Measurements from ENCODE around the gene DNMT1. TPM values are rescaled to one million over a fixed set of nuclear protein-coding genes. Genes with fewer than 3 reads are reported as not detected.

The DNMT1 gene
- total RNA-seq, 1 experiment from 2014 or later: 144 TPM

- peaks cover 100% of the 10 kb centered on the region for H3K36me3 Mint-ChIP-seq (ENCODE audit: insufficient read depth, unreplicated experiment)
These were observed 82.6 kb downstream of the DNMT1 start for GRCh38 chr19:10112037-10112761.

GRCh38 chr19:10111405-10111811, 83.3 kb downstream of the DNMT1 start, which contains the start of gene P2RY11:
TSS of gene P2RY11 (plus strand) at chr19:10111693. CDS start at chr19:10111722, 29 bp downstream.
- intact Hi-C loops (cut with micrococcal nuclease; ENCODE audit: unreplicated experiment): loop anchor here (10.0 kb wide), 1 partner anchor 177 kb away; the partner anchor contains the start of gene OLFM2
- ChIA-PET CTCF (no interaction called here), POLR2A (no interaction called here)
- no peaks in the 10 kb centered on the region for H3K9me3 ChIP-seq
- H3K36me3 ChIP-seq (ENCODE audit: control insufficient read depth, insufficient read depth, low read length): peaks cover 2% of the 10 kb centered on the region
- no peak within 1 kb of the TSS for H3K4me3 Mint-ChIP-seq (ENCODE audit: unreplicated experiment)
- peaks cover 100% of the 10 kb centered on the region for H3K36me3 Mint-ChIP-seq (ENCODE audit: insufficient read depth, unreplicated experiment)
- no peaks in the 10 kb centered on the region for H3K27me3 ChIP-seq (replicated peaks; ENCODE audit: control insufficient read depth, insufficient read depth, low read length)
- no peak within 1 kb of the TSS for H3K4me3 ChIP-seq (ENCODE audit: low read depth, low read length)
- H3K27me3 Mint-ChIP-seq (ENCODE audit: insufficient read depth, unreplicated experiment): no peaks in the 10 kb centered on the region
- no peak for TF ChIP-seq CTCF (IDR thresholded peaks at IDR 0.05; ENCODE audit: insufficient read depth in 1 of 2, low read depth in 1 of 2, low read length in 1 of 2, severe bottlenecking in 1 of 2, unreplicated experiment in 1 of 2)
- peaks cover 11% of the 10 kb centered on the region for H3K4me1 Mint-ChIP-seq (ENCODE audit: low read depth, unreplicated experiment)
- no peaks in the 10 kb centered on the region for H3K9me3 Mint-ChIP-seq (ENCODE audit: unreplicated experiment)
- no peak for DNase-seq
- H3K27ac Mint-ChIP-seq (ENCODE audit: unreplicated experiment): peak within 1 kb of the TSS; percentile 75
- no peaks in the 10 kb centered on the region; the same call in 1 of the 2 replicates for H3K4me1 ChIP-seq
- BruUV-seq (replicated peaks): no TSS peak

More at GRCh38 chr19:10112037-10112761, 82.6 kb downstream of the DNMT1 start:
- Histone ChIP-seq H3K9me3 (no peaks in the 10 kb centered on the region), H3K36me3 (ENCODE audit: control insufficient read depth, insufficient read depth, low read length) (peaks cover 2% of the 10 kb centered on the region), H3K4me1 (no peaks in the 10 kb centered on the region; the same call in 1 of the 2 replicates), H3K4me3 (ENCODE audit: low read depth, low read length) (no peak overlapping the region), H3K27me3 (replicated peaks; ENCODE audit: control insufficient read depth, insufficient read depth, low read length) (no peaks in the 10 kb centered on the region)
- no TSS peak for BruUV-seq (replicated peaks)
- POLR2A ChIA-PET: interaction anchor here (0.6 kb wide), 1 partner anchor 147 kb away, joined by 9 read pairs; no protein-coding TSS in a partner anchor
- CTCF ChIA-PET: no interaction called here
- H3K27ac Mint-ChIP-seq (ENCODE audit: unreplicated experiment): peak overlapping the region; percentile 75
- H3K4me1 Mint-ChIP-seq (ENCODE audit: low read depth, unreplicated experiment): peaks cover 6% of the 10 kb centered on the region
- intact Hi-C loops (cut with micrococcal nuclease; ENCODE audit: unreplicated experiment): loop anchor here (10.0 kb wide), 1 partner anchor 177 kb away; the partner anchor contains the start of gene OLFM2
- H3K27me3 Mint-ChIP-seq (ENCODE audit: insufficient read depth, unreplicated experiment): no peaks in the 10 kb centered on the region
- DNase-seq: no peak
- H3K4me3 Mint-ChIP-seq (ENCODE audit: unreplicated experiment): no peak overlapping the region
- H3K9me3 Mint-ChIP-seq (ENCODE audit: unreplicated experiment): no peaks in the 10 kb centered on the region
- no peak for TF ChIP-seq CTCF (IDR thresholded peaks at IDR 0.05; ENCODE audit: insufficient read depth in 1 of 2, low read depth in 1 of 2, low read length in 1 of 2, severe bottlenecking in 1 of 2, unreplicated experiment in 1 of 2)

- intact Hi-C loops (cut with micrococcal nuclease; ENCODE audit: unreplicated experiment): loop anchor here (10.0 kb wide), 1 partner anchor 176 kb away; the partner anchor contains the start of gene OLFM2
- no TSS peak for BruUV-seq (replicated peaks)
- H3K4me3 ChIP-seq (ENCODE audit: low read depth, low read length): no peak overlapping the region
- H3K27me3 ChIP-seq (replicated peaks; ENCODE audit: control insufficient read depth, insufficient read depth, low read length): no peaks in the 10 kb centered on the region
- POLR2A ChIA-PET: no interaction called here
- H3K36me3 ChIP-seq (ENCODE audit: control insufficient read depth, insufficient read depth, low read length): peaks cover 2% of the 10 kb centered on the region
- H3K4me1 Mint-ChIP-seq (ENCODE audit: low read depth, unreplicated experiment): peaks cover 11% of the 10 kb centered on the region
- peaks cover 100% of the 10 kb centered on the region for H3K36me3 Mint-ChIP-seq (ENCODE audit: insufficient read depth, unreplicated experiment)
- no peaks in the 10 kb centered on the region for H3K9me3 ChIP-seq
- H3K4me1 ChIP-seq: no peaks in the 10 kb centered on the region; the same call in 1 of the 2 replicates
- no peak for DNase-seq
- no peak overlapping the region for H3K4me3 Mint-ChIP-seq (ENCODE audit: unreplicated experiment)
- H3K9me3 Mint-ChIP-seq (ENCODE audit: unreplicated experiment): no peaks in the 10 kb centered on the region
- H3K27me3 Mint-ChIP-seq (ENCODE audit: insufficient read depth, unreplicated experiment): no peaks in the 10 kb centered on the region
- TF ChIP-seq CTCF (IDR thresholded peaks at IDR 0.05; ENCODE audit: insufficient read depth in 1 of 2, low read depth in 1 of 2, low read length in 1 of 2, severe bottlenecking in 1 of 2, unreplicated experiment in 1 of 2): no peak
- H3K27ac Mint-ChIP-seq (ENCODE audit: unreplicated experiment): no peak overlapping the region
- CTCF ChIA-PET: no interaction called here
These were observed 83.8 kb downstream of the DNMT1 start for GRCh38 chr19:10110972-10111317.

All from Caco-2 (cell line).